Measurements from ENCODE around the gene PHLDA3.

DNA sequence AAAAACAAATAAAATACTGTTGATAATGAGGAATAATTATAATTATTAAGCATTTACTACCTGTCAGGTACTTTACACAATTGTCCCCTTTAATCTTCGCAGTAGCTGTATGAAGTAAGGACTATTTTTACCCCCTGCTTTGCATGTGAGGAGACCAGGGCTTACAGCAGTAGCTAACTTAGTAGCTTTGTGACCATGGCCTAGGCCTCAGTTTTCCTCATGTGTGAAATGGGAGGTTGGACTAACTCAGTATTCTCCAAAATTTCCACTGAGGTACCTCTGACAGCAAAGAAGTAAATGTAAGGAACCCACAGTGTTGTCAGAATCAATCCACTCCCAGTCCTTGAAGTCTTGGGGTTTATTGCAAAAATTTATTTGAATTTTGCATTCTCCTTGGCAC lies 41.7 kb upstream of the PHLDA3 start:
- TF ChIP-seq EZH2phosphoT487 (IDR thresholded peaks at IDR 0.05; ENCODE audit: borderline replicate concordance, low read length) = no peak
- TF ChIP-seq, protein P1, sequence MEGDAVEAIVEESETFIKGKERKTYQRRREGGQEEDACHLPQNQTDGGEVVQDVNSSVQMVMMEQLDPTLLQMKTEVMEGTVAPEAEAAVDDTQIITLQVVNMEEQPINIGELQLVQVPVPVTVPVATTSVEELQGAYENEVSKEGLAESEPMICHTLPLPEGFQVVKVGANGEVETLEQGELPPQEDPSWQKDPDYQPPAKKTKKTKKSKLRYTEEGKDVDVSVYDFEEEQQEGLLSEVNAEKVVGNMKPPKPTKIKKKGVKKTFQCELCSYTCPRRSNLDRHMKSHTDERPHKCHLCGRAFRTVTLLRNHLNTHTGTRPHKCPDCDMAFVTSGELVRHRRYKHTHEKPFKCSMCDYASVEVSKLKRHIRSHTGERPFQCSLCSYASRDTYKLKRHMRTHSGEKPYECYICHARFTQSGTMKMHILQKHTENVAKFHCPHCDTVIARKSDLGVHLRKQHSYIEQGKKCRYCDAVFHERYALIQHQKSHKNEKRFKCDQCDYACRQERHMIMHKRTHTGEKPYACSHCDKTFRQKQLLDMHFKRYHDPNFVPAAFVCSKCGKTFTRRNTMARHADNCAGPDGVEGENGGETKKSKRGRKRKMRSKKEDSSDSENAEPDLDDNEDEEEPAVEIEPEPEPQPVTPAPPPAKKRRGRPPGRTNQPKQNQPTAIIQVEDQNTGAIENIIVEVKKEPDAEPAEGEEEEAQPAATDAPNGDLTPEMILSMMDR (IDR thresholded peaks at IDR 0.05; ENCODE audit: low read depth, low read length, poor library complexity, severe bottlenecking) = no peak

All from DOHH2 (cell line).